MM.1S (cell line): ENCODE data around the gene IGFBP1.

Source experiments
- DNase-seq: peaks from one replicate; pipeline ENCODE4 v3.0.0-alpha.2; 2015
- H2AFZ ChIP-seq: fragments of 300-600 bp; sonication (generic); 2 replicates; pipeline ENCODE4 v1.6.0; 2016; ENCODE audit warnings: antibody characterized with exemption, low read length
- H3F3A ChIP-seq: fragments of 300-600 bp; sonication (generic); 2 replicates; pipeline ENCODE4 v1.6.1; 2016; ENCODE audit warnings: mild to moderate bottlenecking, antibody characterized with exemption, low read length, moderate library complexity, mixed read lengths; ENCODE audit not compliant: insufficient read depth
- H3K27ac ChIP-seq: fragments of 300-600 bp; sonication (generic); 2 replicates; pipeline ENCODE4 v1.5.1; 2016; ENCODE audit warnings: mild to moderate bottlenecking, low read length
- H3K27me3 ChIP-seq: fragments of 300-600 bp; sonication (generic); replicated peaks from 2 replicates; pipeline ENCODE4 v1.6.0; 2016; ENCODE audit warnings: low read length; ENCODE audit not compliant: insufficient read depth
- H3K36me3 ChIP-seq: fragments of 300-600 bp; sonication (generic); replicated peaks from 2 replicates; pipeline ENCODE4 v1.6.1; 2016; ENCODE audit warnings: mild to moderate bottlenecking, low read length, mixed read lengths; ENCODE audit not compliant: insufficient read depth
- H3K4me1 ChIP-seq: fragments of 300-600 bp; sonication (generic); 2 replicates; pipeline ENCODE4 v1.6.1; 2016; ENCODE audit warnings: low read length, mixed read lengths
- H3K4me2 ChIP-seq: fragments of 300-600 bp; sonication (generic); 2 replicates; pipeline ENCODE4 v1.6.0; 2016; ENCODE audit warnings: low read depth, low read length
- H3K4me3 ChIP-seq: fragments of 300-600 bp; sonication (generic); 2 replicates; pipeline ENCODE4 v1.5.1; 2016; ENCODE audit warnings: low read length, mixed read lengths
- H3K79me2 ChIP-seq: fragments of 300-600 bp; sonication (generic); 2 replicates; pipeline ENCODE4 v1.6.1; 2016; ENCODE audit warnings: mixed run types, low read length, mixed read lengths
- H3K9ac ChIP-seq: fragments of 300-600 bp; sonication (generic); 2 replicates; pipeline ENCODE4 v1.6.1; 2016; ENCODE audit warnings: low read length, mixed read lengths
- H3K9me2 ChIP-seq: fragments of 300-600 bp; sonication (generic); replicated peaks from 2 replicates; pipeline ENCODE4 v1.6.1; 2016; ENCODE audit warnings: mild to moderate bottlenecking, low read length, mixed read lengths; ENCODE audit not compliant: insufficient read depth
- H3K9me3 ChIP-seq: fragments of 300-600 bp; sonication (generic); replicated peaks from 2 replicates; pipeline ENCODE4 v1.6.1; 2016; ENCODE audit warnings: mild to moderate bottlenecking, low read length, mixed read lengths; ENCODE audit not compliant: insufficient read depth
- H4K20me1 ChIP-seq: fragments of 300-600 bp; sonication (generic); 2 replicates; pipeline ENCODE4 v1.6.1; 2016; ENCODE audit warnings: mild to moderate bottlenecking, low read length, moderate library complexity, mixed read lengths; ENCODE audit not compliant: insufficient read depth
- CTCF ChIP-seq: fragments of 300-600 bp; sonication (generic); IDR thresholded peaks from 2 replicates; pipeline ENCODE4 v1.5.1; 2016; ENCODE audit warnings: antibody characterized with exemption, low read length, mixed read lengths
- EZH2 ChIP-seq: fragments of 300-600 bp; sonication (generic); optimal IDR thresholded peaks from 2 replicates; pipeline ENCODE3; 2017; ENCODE audit warnings: low read depth, mild to moderate bottlenecking, antibody characterized with exemption, low read length, mixed read lengths
- EZH2phosphoT487 ChIP-seq: fragments of 300-600 bp; sonication (generic); IDR thresholded peaks from 2 replicates; pipeline ENCODE4 v1.6.1; 2018; ENCODE audit warnings: antibody characterized with exemption, low read length

Gene IGFBP1

DNA sequence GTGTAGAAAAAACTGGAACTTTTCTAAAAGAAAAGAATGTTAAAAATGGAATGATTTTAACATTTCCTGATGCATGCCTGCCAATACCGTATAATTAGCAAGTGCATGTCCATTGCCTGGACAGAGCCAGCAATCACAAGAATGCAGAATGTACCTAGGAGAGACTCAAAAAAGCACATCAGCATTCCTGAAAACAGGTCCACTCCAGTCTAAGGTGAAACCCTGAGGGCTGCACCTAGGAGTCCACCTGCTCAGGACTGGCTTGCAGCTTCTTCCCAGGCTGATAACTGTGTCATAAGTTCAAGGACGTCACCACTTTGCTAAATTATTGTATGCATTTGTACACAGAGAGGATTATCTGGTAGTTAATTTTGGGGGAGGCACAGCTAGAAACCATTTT is 20.8 kb upstream of the IGFBP1 start:
- DNase-seq = no peak

GRCh38 chr7:45869426-45869825 is 18.9 kb upstream of the IGFBP1 start:
- H3K9ac ChIP-seq = no peak overlapping the region
- H3K9me3 ChIP-seq = no peaks in the 10 kb centered on the region
- no peak overlapping the region for H2AFZ ChIP-seq
- no peaks in the 10 kb centered on the region for H3K36me3 ChIP-seq
- no peak overlapping the region for H3K4me3 ChIP-seq
- peaks cover 20% of the 10 kb centered on the region for H3K4me1 ChIP-seq
- no peak overlapping the region for H3K27ac ChIP-seq
- H3K27me3 ChIP-seq = no peaks in the 10 kb centered on the region
- H3K79me2 ChIP-seq = no peaks in the 10 kb centered on the region
- DNase-seq = no peak
- TF ChIP-seq EZH2phosphoT487 (no peak), CTCF (no peak), EZH2 (no peak)
- no peaks in the 10 kb centered on the region for H3K9me2 ChIP-seq
- H3F3A ChIP-seq = peaks cover 7% of the 10 kb centered on the region; the same call in 1 of the 2 replicates
- no peak overlapping the region for H3K4me2 ChIP-seq
- no peaks in the 10 kb centered on the region for H4K20me1 ChIP-seq

More for the DNA sequence above, 20.8 kb upstream of the IGFBP1 start:
- Histone ChIP-seq H2AFZ (no peak overlapping the region), H4K20me1 (no peaks in the 10 kb centered on the region), H3K36me3 (no peaks in the 10 kb centered on the region), H3K9ac (no peak overlapping the region), H3K27ac (no peak overlapping the region), H3K9me2 (no peaks in the 10 kb centered on the region), H3F3A (no peaks in the 10 kb centered on the region), H3K27me3 (no peaks in the 10 kb centered on the region), H3K4me1 (peaks cover 9% of the 10 kb centered on the region; the same call in 1 of the 2 replicates), H3K4me3 (no peak overlapping the region), H3K9me3 (no peaks in the 10 kb centered on the region), H3K4me2 (no peak overlapping the region), H3K79me2 (no peaks in the 10 kb centered on the region)
- TF ChIP-seq CTCF = no peak
- TF ChIP-seq EZH2phosphoT487 = no peak
- TF ChIP-seq EZH2 = no peak

GRCh38 chr7:45872116-45873034 is 15.9 kb upstream of the IGFBP1 start:
- H3K79me2 ChIP-seq = no peaks in the 10 kb centered on the region
- no peaks in the 10 kb centered on the region for H3K9me3 ChIP-seq
- peaks cover 12% of the 10 kb centered on the region; the same call in 1 of the 2 replicates for H3F3A ChIP-seq
- H4K20me1 ChIP-seq = no peaks in the 10 kb centered on the region
- DNase-seq = peak; percentile 49
- no peak overlapping the region for H3K4me3 ChIP-seq
- H3K27me3 ChIP-seq = no peaks in the 10 kb centered on the region
- H3K36me3 ChIP-seq = no peaks in the 10 kb centered on the region
- peak overlapping the region; percentile 33; the same call in 1 of the 2 replicates for H3K4me2 ChIP-seq
- peak overlapping the region; percentile 46 for H2AFZ ChIP-seq
- no peak overlapping the region for H3K9ac ChIP-seq
- peak overlapping the region; percentile 70; the same call in 1 of the 2 replicates for H3K27ac ChIP-seq
- TF ChIP-seq CTCF (peak; percentile 61), EZH2 (no peak), EZH2phosphoT487 (no peak)
- H3K9me2 ChIP-seq = no peaks in the 10 kb centered on the region
- H3K4me1 ChIP-seq = peaks cover 30% of the 10 kb centered on the region
